NCI-H1105 (cell line): Measurements from ENCODE around the gene NEIL3.

ENCODE experiments used
- DNase-seq: peaks from one replicate; lab custom pipeline; 2025; lab: John Stamatoyannopoulos, UW

The NEIL3 gene

DNA sequence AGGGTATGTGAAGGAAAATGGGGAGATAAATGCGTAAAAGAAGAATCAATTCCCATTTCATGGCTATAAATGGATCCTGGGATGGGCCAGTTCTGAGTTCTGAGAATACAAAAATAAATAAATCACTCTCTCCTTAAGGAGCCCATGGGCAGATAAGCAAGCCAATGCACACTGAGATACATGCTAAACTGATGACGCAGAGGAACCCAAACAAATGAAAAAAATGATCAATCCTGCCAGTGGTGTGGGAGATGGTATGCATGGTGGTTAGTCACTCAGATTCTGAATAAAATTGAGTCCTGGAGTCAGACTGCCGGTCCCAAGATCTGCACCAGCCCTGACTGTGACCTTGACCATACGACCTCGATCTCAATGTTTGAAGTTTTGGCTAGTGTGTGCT, 59.7 kb downstream of the NEIL3 start:
- no peak for DNase-seq

DNA sequence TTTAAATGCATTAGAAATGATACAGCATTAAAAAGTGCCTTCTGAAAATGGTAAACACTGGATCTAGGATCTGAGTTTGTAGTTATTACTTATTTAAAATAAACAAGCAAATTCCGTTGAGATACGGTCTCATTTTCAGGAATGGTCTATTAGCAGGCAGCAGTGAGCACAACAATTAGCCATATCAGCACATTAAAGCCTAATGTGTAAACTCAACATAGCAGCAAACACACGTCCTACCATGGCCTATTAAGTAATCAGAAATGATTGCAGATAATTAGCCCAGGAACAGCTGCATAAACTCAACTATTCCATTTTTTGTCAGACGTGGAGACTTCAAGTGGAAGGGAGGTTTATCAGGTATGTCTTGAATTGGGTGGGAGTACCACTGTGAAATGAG, 61.8 kb downstream of the NEIL3 start:
- peak; percentile 24 for DNase-seq

DNA sequence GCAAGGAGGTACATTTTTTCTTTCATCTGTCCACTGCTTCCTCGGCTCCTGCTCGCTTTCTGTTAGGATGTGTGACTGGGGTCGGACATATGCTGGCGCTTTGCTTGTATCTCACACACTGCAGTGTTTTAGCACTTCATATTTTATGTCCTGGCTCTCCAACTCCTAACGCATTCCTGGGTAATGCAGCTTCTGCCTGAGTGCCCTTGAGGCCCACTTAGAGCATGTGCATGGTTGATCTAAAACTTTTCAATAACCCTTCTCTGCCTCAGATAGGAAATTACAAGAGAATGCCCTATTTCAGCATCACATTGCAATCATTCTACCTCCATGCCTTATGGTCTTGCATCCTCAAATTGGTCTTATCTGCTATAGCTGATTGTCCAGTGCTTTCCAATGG, 65.3 kb downstream of the NEIL3 start:
- DNase-seq = no peak

DNA sequence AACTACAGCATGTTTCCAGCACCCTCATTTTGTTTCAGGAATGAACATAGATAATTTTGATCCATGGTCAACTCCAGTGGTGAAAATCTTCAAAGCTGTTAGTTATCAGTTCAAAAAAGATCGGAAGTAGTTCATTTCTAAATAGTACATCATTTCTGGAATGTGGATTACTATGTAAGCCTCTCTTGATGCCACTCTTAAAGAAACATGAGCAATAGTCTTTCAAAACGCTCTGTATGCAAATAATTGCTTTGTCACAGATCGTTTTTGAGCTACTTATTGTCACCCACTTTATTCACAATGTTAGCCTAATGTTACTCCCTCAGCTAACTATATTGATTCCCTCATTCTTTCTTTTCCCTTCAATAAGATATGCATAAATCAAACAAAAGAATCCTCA, 65.7 kb downstream of the NEIL3 start:
- DNase-seq = no peak

DNA sequence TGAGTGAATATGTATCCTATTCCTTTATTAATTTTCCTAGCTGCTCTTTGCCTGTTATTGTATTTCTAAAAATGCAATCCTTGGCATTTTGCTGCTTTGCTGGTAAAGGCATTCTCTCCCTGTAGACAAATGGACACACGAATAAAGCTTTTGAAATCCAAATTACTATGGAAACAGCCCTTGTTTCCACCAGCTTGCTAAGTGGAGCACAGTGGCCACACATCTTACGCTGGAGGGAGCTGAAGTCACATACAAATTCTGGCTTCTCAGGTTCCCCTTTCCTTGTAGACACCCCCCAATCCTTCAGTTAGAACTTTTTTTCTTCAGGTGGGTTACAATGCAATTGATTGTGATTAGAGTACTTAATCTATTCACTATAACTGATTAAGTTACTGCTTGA, 66.3 kb downstream of the NEIL3 start:
- DNase-seq = no peak

DNA sequence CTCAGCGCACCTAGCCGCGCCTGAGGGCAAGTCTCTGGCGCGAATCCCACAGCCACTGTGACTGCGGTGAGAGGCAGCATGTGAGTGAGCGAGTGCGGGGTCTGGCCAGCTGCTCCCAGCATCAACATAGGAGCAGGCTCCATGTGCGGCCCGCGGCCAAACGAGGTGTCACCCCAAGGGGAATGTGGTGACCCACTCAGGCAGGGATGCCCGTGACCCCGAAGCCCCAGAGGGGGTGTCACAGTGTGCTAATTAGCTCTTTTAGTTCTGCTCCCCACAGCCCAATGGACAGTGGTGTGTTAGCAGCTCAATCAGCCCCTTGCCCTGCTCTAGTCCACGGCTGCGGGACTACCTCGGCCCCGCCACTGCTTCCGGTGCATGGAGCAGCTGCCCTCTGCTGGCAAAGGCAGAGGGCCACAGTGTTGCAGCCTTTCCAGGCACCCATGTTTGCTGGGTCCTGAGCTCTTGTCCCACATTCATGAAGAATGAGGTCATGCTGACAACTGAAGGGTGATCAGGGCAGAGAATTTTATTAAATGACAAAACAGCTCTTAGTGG, 71.1 kb downstream of the NEIL3 start:
- DNase-seq = no peak

DNA sequence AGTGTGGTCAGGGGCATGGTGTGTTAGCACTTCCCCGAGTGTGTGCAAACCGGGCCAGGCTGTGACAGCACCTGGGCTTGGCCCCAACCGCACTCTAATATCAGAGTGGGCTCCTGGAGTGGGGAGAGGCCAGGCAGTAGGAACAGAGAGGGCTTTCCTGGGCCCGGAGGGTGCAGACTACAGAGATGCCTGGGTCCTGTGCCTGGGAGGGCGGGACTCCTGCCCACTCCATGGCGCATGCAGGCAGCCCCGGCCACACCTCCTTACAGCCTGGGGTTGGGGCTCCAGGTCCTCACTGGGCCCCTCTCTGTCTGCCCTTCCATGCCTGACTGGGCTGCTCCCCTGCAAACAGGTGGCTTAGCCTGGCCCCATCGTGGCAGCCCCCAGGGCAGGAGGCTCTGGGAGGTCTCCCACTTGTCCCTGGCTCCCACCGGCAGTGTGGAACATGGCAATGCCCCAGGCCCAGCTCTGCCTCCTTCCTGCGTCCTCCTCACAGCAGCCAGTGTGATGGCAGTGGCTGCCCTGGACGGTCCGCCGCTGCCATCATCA, 72.2 kb downstream of the NEIL3 start:
- DNase-seq = no peak

DNA sequence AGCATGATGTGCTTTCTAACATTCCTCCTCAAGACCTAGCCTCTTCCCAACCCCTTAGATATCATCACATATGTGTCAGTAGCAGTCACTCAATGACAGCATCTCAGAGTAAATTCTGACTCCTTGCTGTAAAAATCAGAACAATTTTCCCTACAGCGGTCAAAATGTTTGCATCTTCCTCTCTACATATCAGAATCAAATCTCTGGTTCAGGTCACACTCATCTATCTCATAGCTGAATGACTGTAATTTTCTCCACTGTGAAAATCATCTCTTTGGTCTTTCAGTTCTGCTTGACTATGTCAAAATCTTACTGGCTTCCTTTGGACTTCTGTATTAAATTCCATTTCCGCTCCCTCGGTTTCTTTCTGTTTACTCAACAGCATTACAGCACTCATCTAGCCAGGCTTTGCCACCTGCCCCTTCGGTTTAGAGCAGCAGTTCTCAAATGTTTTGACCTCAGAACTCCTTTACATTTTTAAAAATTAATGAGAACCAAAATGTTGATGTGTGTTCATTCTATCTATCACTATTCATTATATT, 75.3 kb downstream of the NEIL3 start:
- no peak for DNase-seq

DNA sequence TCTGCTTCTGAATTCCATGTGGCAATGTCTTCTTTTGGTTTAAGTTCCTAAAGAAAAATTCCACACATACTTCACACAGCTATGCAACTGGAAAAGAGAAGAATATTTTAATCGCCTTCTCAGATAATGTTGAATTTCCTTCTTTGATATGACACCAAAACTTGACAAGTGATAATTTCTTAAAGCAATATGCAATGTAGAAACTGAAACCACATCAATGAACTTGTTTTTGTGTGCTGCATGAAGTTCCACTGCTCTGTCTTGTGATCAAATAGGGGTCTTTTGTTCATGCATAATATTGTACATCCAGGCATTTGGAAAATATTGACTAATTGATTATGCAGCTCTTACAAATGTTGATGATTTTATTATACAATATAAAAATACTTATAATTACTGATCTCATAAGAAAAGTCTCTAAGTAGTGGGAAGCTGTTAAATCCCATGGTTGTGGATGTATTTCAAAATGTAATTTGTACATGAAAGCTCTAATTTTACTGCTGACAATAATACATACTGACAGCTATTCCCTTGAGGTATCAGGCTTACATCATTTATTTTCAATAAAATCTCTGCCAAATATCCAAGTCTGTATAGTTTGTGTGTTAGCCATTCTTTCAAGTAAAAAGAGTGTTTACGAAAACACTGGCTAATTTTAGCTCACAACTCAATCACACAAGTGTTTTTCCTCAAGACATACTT, 76.1 kb downstream of the NEIL3 start:
- no peak for DNase-seq

DNA sequence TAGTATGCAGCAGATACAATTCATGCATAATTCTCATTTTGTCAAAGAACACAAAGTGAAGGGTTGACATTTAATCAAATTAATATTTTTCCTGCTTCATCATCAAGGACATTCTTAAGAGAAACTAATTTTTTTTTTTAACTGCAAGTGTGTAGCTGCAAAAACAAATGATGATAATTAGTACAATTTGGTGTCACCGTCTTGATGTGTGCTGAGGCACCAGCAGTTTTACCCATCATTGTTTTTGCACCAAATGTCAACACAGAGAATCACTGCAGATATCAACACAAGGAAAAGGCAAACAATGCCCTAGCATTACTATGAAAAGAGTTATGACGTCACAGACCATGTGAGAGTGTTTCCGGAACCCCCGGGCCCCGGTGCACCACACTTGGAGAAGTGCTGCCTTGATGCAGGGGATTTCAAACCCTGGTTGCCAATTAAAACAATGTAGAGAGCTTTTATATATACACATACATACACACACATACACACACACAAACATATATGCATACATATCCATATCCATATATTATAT, 76.7 kb downstream of the NEIL3 start:
- no peak for DNase-seq

DNA sequence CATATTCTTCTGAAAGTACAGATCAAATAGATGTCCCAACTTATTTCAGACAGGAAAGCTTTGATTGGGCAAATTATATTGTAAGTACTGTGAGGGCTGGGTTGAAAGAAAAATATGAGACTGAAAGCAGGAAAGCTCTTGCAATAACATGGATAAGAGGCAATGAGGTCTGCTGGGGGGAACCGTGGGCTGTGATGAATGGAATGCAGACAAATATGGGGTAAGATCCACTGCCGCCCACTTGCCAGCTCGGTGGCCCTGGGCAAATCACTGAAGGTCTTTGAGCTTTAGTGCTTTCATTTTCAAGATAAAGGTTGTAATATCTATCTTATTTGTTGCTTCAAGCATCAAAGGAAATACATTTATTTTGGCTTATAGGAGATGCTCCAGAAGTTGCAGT, 81.6 kb downstream of the NEIL3 start:
- no peak for DNase-seq

DNA sequence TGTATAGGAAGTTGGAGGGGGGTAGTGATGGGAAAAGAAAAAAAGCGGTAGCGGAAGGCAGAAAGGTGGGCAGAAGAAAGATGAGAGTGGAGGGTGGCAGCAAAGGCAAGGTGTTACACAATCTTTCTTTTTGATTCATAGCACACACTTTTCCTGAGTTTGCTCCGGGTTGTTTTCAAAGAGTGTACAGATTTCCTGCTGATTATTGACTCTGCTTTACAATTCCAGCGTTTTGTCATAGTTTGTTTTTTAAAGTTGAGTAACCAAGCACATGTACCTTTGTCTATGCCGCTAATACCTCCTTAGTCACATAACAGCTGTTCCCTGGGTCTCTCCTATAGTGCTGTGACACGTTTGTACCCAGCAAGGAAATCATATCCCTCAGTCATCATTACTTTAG, 82.3 kb downstream of the NEIL3 start:
- DNase-seq = no peak

DNA sequence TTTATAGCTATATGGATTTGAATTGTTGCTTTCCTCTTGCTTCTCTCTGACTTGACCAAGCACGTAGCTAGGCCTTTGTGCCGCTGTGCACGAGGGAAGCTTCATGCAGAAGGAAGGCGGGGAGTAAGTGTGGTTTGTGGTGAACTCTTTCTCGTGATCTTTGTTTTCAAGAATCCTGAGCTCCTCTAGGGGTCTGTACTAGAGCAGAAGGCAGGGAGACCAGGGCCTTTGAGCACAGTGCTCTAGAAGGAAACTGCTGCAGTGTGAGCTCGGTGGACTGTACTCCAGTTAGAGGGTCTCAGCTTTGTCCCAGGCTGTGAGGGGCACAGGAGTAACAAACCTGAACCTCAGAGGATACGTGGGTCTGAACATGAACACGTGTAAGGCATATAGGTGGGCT, 83.6 kb downstream of the NEIL3 start:
- no peak for DNase-seq

DNA sequence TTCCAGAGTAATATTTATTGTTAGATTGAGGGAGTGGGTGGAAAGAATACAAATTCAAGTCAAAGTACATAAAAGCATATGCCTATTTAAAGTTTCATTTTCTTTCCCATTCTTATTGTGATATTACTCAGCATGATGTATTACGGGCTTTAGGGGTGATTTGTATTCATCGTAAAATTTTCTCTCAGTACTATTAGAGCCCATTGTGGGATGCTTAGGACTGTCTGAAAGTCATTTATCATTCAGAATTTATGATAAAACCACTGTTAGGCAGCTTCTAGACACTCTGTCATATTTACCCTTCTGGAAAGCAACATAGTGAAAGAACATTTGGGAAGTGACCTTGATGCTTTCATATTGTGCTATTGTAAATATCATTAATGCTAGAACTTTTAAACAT, 86.7 kb downstream of the NEIL3 start:
- DNase-seq = no peak

DNA sequence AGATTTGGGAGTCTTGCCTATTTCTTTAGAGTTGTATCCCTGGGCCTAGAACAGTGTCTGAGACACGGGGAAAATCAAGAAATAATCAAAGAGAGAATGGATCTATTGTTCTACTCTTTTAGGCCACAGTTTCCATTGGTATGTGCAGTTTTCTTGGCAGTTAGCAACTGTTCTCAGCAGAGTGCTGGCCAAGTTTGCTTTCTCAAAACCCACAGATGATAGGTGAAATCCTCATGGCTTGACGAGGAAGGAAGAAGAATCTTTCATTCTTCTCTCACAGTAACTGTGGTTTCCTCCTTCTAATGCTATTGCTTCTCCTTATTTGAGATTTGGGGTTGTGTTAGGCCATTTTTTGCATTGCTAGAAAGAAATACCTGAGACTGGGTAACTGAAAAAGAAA, 90.4 kb downstream of the NEIL3 start:
- DNase-seq = no peak

DNA sequence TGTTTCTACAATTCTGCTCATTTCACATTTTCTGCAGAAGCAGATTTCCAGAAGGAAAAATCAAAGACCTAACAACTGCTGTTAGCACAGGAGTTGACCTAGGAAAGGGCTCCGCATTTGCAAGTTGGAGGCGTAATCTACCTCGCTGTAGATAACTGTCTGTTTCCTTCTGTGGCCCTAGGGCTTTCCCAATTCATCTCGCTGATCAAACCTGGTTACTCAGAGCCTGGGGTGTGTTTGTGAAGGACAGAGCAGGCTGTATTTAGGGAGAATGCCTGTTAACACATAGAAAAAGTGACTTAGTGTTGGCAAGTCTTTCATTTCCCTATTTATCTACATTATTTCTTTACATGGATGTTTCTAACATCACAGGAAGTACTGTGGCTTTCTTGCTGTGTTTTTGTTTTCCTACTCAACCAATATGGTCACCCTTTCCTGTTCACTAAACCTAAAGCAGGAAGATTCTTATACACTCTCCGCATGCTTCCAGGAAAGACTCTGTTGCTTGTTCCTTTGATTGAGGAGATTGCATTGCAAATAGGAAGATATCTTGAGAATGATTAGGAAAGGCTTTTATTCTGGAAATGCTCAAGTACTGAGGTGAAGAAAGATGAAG, 92.1 kb downstream of the NEIL3 start:
- no peak for DNase-seq

DNA sequence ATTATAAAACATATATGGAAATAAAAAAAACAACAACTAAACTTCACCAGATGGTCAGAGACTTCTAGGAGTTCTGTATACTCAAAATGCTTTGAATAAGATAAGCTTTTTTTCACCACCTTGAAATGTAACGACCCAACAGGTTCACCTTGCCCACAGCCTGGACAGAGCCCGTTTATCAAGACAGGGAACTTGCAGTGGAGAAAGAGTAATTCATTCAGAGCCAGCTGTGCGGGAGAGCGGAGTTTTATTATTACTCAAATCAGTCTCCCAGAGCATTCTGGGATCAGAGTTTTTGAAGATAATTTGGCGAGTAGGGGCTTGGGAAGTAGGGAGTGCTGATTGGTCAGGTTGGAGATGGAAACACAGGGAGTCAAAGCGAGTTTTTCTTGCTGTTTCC, 94.1 kb downstream of the NEIL3 start:
- DNase-seq = no peak

DNA sequence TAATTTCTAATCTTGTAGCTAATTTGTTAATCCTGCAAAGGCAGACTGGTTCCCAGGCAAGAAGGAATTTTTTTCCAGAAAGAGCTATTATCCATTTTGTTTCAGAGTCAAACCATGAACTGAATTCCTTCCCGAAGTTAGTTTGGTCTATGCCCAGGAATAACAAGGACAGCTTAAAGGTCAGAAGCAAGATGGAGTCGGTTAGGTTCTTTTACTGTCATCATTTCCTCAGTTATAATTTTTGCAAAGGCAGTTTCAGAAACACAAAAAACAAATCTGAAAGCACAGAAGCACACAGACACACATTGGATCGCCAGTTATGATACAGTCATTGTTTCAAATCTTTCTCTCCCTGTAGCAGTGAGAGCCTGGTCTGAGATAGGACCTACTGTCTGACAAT, 94.7 kb downstream of the NEIL3 start:
- DNase-seq = no peak

DNA sequence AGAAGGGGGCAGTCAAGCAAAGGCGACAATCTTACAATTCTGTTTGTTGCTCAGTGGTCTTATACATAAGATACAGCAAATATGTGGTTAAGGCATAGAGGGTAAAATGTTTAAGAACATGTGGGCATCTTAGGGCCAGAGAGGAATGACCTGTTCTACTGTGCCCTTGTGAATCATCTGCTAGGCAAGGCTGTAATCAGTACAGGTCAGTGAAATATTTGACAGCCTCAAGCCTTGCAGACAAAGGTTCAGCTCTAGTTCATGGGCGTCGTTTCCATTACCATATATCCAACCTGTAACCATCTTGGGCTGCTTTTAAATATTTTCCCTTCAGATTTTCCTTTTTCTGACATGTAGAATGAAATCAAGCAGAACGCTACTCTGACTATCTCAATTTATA, 95.3 kb downstream of the NEIL3 start:
- DNase-seq = no peak

DNA sequence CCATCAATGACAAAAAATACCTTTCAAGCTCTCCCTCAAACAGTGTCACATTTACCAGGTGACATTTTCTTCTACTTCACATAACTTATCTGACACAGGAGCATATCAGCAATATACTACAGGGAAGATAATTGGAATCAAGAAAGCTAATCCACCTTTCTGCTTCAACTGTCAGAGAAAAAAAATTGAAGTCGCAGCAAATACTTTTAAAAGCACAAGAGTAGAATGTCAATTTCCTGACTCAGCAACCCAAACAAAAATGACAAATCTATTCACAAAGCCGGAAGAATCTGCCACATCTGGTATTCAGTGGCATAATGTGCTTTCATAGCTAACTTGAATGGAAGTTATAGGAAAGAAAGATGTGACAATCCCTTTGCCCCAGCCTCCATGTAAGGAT, 95.8 kb downstream of the NEIL3 start:
- no peak for DNase-seq

DNA sequence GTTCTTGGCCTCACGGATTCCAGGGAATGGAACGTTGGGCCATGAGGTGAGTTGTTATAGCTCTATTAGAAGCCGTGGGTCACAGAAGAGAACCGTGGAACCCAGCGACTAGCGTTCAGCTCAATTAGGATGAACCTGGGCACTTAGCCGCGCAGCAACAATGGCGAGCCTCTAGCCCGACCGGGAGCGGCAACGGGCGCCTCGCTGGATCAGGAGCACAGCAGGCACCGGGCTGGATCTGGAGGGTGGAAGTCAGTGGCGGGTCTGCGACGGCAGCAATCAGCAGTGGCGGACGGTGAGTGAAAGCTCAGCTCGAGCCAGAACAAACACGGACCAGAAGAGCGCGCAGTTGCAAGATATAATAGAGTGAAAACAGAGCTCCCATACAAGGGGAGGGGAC, 98.3 kb downstream of the NEIL3 start:
- no peak for DNase-seq

DNA sequence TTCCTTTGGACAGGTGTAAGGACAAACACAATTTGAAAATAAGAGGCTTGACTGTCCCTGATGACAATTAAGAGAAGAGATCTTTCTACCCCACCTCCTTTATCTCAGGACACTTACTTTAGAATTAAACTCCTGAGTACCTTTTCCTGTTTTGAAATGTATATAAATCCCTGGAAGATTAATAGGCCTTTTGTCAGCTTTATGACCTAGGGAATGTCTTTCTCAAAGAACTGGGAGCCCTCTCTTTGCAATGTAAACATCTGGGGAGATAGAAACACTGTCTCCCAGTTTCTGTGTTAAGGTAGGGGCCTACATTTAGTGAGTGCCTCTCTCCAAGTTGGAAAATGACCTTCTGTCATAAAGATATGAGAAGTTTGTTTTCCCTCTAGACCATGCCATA, 100.9 kb downstream of the NEIL3 start:
- no peak for DNase-seq

DNA sequence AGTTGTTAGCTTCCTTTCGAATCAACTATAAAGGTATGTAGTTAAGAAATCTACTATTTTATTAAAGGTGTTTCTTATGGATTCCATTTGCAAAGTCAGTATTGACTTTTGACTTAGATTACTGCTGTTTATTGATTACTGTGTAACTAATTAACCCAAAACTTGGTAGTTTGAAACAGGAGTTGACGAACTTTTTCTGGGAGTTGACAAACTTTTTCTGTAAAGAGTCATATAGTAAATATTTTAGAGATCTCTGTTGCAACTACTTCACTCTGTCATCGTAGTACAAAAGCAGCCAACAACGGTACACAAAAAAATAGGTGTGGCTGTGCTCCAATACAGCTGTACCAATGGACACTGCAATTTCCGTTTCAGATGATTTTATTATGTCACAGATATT, 102.3 kb downstream of the NEIL3 start:
- DNase-seq = no peak
